HG03066 (cell line): Measurements from ENCODE around the gene NDUFA13.

Experiments
- ATAC-seq: cut with Tn5 transposase; IDR thresholded peaks from one replicate; pipeline ENCODE4 v1.9.1; 2021; ENCODE audit warnings: low read depth; ENCODE audit not compliant: unreplicated experiment

The NDUFA13 gene

DNA sequence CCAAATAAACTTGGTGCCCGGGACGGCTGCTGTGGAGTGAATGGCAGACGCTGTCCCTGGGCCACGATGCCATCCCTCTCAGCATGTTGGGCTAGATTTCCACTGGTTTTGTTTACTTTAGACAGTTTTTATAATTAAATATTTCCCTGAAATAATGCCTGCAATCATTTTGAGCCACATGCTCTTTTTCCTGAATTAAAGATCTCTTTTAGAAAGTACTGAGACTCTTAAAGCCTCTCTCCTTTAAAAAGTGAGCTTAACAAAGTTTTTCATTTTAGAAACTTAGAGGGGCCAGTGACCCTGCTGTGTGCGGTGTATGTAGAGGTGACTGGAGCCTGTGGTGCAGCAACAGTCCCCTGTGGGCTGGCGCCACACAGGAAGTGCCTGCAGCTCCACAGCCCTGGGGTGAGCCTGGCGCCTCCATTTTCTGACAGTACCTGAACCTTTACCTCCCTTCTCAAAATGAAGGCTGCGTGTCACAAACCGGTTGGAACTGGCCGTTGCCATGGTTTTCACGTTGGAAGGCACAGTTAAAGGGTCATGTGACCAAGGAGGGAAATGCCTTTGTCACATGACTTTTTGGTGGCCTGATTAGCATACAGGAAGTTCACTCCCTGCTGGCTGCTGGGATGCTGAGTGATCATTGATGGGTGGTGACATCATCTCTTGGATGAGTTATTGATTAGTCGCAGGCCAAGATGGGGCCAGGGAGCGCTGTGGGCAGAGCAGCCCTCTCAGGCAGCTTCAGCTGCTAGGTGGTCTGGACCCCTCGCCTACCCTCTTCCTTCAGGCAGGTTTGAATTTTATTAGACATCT lies 26.9 kb upstream of the NDUFA13 start:
- no peak for ATAC-seq

DNA sequence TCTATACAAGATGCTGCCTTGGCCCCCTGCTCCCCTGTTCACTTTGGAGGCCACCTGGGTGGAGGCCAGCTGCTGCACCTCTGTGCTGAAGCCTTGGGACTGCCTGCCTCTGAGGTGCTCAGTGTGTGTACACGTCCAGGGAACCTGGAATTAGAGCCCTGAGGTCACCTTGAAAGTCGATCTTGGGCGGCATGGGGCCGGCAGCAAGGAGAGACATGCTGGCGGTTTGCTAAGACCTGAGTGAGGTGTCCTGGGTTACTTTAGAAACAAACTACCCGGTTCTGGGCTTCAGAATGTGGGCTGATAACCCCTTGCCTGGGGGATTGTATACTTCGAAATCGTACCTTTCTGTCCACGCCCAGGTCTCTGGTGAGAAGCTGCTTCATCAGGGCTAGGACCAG lies 26.2 kb upstream of the NDUFA13 start:
- no peak for ATAC-seq

DNA sequence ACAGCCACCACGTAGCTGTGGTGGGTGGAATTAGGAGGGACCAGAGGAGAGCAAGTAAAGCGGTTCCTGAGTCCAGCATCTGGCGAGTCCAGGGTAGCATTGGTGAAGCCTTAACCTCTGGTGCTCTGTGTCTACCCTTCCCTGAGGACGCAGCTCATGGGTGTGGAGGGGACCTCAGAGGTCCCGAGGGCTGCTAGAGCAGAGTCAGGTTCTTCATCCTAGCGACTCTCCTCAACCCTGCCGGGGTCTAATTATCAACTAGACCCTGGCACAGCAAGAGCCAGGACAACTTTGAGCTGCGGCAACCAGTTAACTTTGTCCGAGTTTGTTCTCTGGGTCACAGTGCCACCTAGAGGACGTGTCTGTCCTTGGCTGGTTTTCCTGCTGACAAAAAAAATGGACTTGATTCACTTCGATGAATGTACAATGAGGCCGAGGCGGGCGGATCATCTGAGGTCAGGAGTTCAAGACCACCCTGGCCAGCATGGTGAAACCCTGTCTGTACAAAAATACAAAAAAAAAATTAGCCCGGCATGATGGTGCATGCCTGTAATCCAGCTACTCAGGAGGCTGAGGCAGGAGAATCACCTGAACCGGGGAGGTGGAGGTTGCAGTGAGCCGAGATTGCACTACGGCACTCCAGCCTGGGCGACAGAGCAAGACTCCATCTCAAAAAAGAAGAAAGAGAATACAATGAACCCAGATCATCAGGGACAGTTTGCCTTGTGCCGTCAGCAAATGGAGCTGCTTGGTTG lies 25.6 kb upstream of the NDUFA13 start:
- no peak for ATAC-seq

DNA sequence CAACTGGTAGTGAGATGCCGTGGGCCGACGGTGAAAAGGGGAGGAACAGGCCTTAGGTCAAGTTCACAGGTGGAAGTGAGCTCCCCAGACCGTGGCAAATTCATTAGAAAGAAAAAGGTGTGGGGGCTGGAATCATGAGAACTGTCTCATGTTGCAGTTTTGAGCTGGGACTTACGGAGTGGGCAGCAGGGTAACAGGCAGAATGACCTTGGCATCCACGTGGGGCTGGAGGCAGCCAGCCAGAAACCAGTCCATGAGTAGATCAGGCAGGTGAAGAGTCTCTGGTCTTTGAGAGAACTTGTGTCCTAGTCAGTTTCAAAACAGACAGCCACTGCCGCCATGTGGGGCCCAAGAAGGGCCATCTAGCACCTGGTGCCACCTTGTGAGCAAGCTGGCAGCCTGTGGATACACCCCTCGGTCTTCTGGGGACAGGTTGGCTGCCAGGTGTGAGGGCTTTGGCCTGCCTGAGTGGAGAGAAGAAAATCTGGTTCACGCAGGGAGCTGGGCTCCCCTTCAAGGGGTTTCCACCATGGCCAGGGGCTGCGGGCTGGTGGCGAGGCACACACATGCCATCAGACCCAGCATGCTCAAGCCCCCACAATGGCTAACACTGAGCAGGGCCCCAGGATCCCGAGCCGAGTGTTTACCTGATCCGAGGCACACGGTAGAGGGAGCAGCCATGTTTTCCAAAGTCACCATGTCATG lies 24.6 kb upstream of the NDUFA13 start:
- ATAC-seq: no peak

DNA sequence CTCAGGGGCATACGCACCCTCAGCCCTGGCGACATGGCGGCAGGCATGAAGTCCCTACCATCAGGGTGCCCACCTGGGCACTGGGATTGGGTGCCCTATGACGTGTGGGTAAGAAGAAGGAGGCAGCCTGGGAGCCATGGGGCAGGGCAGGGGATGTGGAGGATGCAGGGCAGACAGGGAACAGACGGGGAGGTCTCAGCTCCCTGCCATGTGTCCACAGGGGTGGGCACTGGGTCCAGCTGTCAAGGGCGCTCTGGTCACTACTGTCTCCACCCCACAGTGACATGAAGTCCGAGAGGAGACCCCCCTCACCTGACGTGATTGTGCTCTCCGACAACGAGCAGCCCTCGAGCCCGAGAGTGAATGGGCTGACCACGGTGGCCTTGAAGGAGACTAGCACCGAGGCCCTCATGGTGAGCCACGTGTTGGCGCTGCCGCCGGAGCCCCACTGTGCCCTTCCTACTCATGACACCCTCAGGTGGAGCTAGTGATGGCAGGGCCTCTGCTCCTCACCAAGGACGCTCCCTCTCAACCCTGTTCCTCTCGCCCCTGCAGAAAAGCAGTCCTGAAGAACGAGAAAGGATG lies 23.9 kb upstream of the NDUFA13 start:
- no peak for ATAC-seq

DNA sequence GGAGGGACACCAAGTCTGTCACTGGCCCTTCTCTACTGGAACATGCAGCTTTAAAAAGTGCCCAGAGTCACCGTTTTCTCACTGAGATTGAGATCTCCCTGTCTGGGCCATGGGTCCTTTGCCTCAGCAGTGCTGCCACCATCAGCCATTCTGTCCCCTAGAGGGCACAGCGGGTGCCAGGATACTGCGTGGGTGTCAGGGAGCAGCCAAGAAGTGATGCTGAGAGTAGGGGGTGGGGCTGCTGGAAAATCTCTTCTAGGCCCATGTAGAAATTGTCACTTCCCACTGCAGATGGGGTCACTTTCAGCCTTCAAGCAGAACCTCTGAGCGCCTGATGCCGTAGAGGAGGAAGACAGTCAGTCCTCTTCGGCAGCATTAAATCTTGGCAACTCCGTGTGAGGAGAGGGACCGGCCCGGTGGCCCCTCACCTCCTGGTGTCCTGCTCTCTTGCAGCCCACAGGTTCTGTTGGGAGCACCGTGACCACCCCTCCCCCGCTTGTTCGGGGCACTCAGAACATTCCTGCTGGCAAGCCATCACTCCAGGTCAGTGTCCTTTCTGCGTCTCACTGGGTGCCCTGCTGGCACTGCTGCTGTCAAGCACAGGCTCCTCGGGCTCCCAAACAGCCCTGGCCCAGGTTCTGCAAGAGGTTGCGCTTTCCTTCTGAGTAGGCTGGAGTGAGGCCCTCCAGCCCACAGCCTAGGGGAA lies 22.0 kb upstream of the NDUFA13 start:
- no peak for ATAC-seq

DNA sequence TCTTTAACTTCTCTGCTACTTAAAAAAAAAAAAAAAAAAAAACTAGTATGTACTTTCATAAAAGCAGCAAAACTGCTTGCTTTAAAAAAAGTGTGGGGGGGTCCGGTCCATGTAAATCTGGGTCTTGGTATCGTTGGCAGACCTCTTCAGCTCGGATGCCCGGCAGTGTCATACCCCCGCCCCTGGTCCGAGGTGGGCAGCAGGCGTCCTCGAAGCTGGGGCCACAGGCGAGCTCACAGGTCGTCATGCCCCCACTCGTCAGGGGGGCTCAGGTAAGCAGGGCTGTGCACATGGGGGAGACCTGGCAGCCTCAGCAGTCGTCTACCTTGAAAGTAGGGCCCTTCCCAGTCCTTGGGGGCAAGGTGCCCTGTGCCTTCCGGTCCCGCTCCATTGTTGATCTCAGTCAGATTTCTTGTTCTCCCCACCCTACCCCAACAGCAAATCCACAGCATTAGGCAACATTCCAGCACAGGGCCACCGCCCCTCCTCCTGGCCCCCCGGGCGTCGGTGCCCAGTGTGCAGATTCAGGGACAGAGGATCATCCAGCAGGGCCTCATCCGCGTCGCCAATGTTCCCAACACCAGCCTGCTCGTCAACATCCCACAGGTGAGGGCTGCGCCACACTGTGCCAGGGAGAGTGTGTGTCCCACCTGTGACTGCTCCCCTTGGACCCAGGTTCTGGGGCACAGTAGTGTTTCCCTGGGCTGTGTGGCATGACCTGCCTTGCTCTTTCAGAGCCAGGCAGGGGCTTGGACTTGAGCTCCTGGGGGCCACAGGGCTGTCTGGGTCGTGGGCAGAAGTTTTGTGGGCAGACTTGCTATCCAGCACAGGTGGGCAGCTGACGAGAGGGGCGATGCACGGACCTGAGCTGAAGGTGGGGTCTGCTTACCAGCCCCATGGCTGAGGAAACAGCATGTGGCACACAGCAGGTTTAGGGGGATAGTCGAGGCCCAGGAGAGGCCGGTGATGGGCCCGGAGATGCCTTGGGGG lies 20.1 kb upstream of the NDUFA13 start:
- ATAC-seq: no peak

DNA sequence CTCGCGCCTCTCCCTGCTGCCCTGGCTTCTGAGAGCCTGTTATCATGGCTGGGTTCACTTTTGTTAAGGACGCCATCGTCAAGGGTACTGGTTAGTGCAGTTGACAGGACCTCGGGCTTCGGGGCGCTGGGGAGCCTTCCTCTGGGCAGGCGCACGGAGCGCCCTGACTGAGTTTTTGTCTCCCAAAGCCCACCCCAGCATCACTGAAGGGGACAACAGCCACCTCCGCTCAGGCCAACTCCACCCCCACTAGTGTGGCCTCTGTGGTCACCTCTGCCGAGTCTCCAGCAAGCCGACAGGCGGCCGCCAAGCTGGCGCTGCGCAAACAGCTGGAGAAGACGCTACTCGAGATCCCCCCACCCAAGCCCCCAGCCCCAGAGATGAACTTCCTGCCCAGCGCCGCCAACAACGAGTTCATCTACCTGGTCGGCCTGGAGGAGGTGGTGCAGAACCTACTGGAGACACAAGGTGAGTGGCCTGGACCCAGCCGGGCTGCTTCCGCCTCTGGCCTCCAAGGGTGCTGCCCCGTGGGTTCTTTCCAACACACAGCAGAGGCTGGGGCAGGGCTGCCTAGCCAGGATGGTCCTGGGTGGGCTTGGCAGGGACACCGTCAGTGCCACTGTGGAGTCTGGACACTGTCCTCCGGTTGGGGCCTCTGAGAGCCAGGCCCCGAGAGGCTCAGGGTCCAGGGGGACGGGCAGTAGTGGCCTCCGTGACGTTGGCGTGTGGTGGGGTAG lies 17.6 kb upstream of the NDUFA13 start:
- ATAC-seq: no peak

DNA sequence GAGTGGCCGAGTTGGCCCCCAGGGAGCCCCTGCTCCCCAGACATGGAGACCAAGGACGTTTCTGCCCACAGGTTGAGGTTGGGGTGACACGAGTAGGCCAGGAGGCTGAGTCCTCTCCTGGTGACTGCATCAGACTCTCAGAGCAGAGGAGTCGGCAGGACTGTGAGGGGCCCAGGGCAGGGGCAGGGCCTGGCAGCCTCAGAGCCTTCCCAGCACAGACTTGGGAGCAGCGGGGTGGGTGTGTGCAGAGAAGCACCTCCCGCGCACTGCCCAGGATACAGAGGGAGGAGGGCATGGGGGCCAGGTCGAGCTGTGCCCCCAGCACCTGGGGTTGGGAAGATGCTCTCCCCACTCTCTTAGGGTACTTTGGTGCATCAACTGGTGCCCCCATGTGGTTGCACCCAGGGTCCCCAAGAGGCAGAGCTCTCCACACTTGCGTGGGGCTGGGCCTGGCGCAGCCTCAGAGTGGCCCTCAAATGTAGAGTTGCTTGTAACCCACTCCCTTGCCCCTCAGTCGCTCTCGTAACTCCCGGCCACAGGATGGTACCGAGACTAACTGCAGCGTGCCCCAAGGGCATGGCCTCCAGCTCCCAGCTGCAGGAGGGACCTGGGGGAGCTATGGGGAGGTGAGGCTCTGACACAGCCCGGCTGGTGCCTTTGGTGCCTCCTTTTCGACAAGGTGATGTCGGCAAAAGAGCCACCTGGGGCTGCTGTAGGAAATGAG lies 16.6 kb upstream of the NDUFA13 start:
- ATAC-seq: no peak

DNA sequence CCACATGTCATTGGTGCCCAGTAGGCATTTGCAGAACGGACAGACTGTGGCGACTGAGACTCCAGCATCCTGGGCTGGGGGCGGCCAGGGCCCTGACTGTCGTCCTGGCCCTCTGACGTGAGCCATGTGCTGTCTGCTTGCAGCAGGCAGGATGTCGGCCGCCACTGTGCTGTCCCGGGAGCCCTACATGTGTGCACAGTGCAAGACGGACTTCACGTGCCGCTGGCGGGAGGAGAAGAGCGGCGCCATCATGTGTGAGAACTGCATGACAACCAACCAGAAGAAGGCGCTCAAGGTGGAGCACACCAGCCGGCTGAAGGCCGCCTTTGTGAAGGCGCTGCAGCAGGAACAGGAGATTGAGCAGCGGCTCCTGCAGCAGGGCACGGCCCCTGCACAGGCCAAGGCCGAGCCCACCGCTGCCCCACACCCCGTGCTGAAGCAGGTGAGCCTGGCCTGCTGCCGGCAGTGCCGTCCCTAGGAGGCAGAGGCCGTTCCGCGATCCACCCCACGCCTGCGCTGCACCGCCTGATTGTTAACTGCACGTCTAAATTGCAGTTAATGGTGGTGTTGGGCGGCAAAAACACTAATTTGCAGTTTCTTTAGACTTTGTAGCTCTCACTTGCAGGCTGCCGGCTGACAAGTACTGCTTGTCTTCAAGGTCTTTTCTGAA lies 14.9 kb upstream of the NDUFA13 start:
- no peak for ATAC-seq

DNA sequence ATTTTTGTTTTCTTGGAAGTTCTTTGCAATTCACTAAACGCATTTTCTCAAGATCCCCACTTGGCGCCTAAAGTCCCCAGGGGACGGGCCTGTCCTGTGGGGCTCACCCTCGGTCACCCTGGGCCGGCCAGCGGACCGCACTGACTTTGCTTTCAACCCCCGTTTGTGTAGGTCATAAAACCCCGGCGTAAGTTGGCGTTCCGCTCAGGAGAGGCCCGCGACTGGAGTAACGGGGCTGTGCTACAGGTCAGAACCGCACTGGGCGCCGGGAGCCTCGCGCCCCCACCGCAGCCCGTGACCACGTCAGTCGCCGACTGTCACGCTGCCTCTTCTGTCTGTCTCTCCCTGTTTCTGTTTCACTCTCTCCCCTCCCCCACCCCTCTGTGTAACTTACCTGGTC lies 14.2 kb upstream of the NDUFA13 start:
- no peak for ATAC-seq

DNA sequence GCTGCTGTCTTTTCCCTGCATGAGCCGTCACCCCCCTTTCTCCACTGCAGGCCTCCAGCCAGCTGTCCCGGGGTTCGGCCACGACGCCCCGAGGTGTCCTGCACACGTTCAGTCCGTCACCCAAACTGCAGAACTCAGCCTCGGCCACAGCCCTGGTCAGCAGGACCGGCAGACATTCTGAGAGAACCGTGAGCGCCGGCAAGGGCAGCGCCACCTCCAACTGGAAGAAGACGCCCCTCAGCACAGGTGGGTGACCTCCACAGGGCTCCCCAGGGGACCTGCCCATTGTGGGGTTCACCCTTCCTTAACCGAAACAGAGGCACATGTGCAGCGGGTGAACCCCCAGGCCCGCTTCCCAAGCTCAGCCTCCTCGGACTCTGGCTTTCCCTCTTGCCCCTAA lies 13.7 kb upstream of the NDUFA13 start:
- no peak for ATAC-seq

DNA sequence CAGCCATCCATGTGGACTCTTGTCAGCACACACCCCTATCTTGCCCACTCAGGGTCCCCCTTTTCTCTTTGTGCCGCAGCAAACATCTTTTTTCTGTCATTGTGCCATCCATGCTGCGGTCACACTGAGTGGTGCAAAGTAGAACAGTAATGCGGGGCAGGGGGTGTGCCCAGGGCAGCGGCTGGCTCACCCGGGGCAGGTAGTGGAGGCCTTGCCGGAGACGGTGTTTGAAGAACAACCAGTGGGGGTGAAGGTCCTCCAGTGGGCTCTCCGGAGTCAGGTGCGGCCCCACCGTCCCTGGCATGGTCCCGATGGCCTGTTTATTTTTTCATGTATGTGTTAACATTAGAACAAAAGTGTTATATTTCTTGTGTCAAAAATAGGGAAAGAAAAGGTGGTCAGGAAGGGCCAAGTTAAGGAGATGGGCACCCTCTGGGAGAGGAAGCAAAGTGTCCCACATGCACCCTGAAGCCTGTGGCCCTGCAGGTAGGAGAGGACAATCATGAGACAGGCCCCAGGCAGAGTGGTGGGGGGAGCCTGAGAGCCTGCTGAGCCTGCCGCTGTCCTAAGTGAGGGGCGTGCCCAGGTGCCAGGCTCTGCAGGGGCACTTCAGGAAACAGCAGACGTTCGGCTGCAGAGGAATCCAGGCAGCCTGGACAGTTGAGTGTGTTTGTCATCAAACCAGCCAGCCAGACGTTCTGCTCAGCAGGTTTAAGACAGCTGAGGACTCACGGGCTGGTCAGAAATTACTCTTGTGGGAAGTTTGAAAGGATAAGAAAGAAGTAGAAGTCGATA lies 13.0 kb upstream of the NDUFA13 start:
- ATAC-seq: no peak

DNA sequence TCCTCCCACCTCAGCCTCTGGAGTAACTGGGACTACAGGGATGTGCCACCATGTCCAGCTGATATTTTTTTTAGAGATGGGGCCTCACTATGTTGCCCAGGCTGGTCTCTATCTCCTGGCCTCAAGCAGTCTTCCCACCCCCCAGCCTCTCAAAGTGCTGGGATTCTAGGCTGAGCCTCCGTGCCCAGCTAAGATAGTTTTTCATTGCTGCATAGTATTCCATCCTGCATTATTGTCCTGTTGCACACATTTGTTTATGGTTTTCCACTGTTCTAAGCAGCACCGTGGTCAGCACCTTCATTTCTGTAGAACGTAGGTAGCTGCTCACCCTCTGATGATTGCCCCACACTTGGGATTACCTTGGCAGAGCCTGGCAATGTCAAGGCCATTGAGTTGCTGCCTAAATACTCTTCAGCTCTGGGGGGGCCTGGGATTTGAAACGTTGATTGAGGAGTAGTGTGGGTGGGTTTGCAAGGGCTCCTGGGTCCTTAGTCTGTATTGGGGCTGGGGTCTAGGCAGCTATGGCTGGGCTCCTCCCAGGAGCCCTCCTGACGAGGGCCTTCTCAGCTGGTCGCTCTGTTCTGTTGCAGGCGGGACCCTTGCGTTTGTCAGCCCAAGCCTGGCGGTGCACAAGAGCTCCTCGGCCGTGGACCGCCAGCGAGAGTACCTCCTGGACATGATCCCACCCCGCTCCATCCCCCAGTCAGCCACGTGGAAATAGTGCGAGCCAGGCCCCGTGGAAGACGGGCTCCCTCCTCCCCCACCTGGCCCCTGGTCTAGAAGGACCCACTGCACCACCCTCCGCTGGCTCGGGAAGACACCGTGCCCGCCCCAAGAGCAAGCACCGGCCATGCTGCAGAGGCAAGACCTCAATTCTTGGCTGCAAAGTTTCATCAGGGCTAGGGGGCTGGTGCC lies 11.0 kb upstream of the NDUFA13 start:
- ATAC-seq: no peak

DNA sequence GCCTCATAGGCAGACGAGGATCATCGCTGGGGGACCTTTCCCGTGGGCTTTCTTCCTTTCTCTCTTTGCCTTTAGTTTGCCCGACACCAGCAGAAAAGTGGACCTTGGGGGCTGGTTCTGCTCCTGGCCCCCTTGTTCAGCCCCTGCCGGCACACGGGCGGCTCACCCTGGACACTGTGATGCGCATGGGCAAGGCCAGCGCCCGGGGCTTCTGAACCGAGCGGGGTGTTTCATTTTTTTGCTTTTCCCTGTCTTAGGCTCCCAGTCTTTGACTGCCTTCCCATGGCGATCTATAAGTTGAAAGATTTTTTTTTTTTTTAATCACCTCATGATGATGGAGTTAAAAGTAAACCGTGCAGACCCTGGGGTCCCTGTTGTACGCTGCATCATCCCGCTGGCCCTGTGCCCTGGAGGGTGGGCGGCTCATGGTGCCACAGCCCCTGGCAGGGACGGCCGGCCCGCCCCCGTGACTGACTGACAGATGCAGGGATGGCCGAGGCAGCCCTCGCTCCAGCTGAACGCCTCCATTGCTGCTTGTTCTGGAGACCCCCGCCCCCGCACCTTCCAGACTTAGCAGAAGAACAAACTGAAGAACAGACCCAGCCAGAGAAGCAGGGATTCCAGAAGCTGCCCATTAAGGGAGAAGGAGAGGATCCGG lies 10.2 kb upstream of the NDUFA13 start:
- no peak for ATAC-seq
